Spinal cord (tissue), 10 donors: Measurements from ENCODE around the gene POMP. TPM values are rescaled to one million over a fixed set of nuclear protein-coding genes. Genes with fewer than 3 reads are reported as not detected.

Source experiments
- DNase-seq, 6 donors: peaks; one replicate each; pipeline versions ENCODE4 v3.0.0 to v3.0.0-alpha.2; 2013 to 2015; ENCODE audit warnings: low spot score in 6 of 6, low read depth in 4 of 6
- H3K27ac ChIP-seq: one replicate; pipeline ENCODE4 v1.5.1; 2013; ENCODE audit warnings: low read depth, low read length, control low read depth
- H3K27me3 ChIP-seq: one replicate; pipeline ENCODE4 v1.6.1; 2013; ENCODE audit warnings: low read length; ENCODE audit not compliant: control insufficient read depth, insufficient read depth
- H3K36me3 ChIP-seq: one replicate; pipeline ENCODE4 v1.6.1; 2013; ENCODE audit warnings: low read length; ENCODE audit not compliant: control insufficient read depth, insufficient read depth
- H3K4me1 ChIP-seq: one replicate; pipeline ENCODE4 v1.6.1; 2013; ENCODE audit warnings: low read length; ENCODE audit not compliant: control insufficient read depth, insufficient read depth
- H3K4me3 ChIP-seq: one replicate; pipeline ENCODE4 v1.5.1; 2013; ENCODE audit warnings: low read depth, low read length, control low read depth
- H3K9me3 ChIP-seq: one replicate; pipeline ENCODE4 v1.6.1; 2013; ENCODE audit warnings: low read length; ENCODE audit not compliant: control insufficient read depth, insufficient read depth
- WGBS: methylation state at CpG from one replicate; pipeline ENCODE4 v1.1.5; 2013; ENCODE audit warnings: missing lambda C conversion rate; ENCODE audit not compliant: insufficient coverage; 5-methylcytosine and 5-hydroxymethylcytosine counted together
- polyA plus RNA-seq, 2 donors: library from polyadenylated mRNA; unstranded; fragments of 120-200 nt; gene quantifications; one replicate each; pipeline ENCODE4 v1.2.1, GENCODE V29; 2013; ENCODE audit not compliant: insufficient read length in 2 of 2
- total RNA-seq, 2 donors: library from RNA; depleted of rRNA in 1 of 2; stranded (reverse); fragments of 120-200 nt in 1 of 2; fragments of >200 nt in 1 of 2; gene quantifications; one replicate each; pipeline versions ENCODE4 v1.2.3 to v1.2.4, GENCODE V29; 2013 to 2014
- donor health status: healthy.

The POMP gene
- total and polyA plus RNA-seq, 4 donors = 67.5 to 104 (median 84.5) TPM

- no peaks in the 10 kb centered on the region for H3K27me3 ChIP-seq
- WGBS = no CpG with 5 or more reads among the region's 1 CpG
- H3K4me1 ChIP-seq = peaks cover 9% of the 10 kb centered on the region
- no peak overlapping the region for H3K4me3 ChIP-seq
- H3K27ac ChIP-seq = no peak overlapping the region
- no peak for DNase-seq
- no peaks in the 10 kb centered on the region for H3K36me3 ChIP-seq
- H3K9me3 ChIP-seq = no peaks in the 10 kb centered on the region
Observed at GRCh38 chr13:28654276-28654675, 4.7 kb upstream of the POMP start.

GRCh38 chr13:28655561-28655960, 3.4 kb upstream of the POMP start:
- WGBS = 72% methylated on average over 3 of the region's 3 CpGs
- Histone ChIP-seq H3K9me3 (no peaks in the 10 kb centered on the region), H3K27ac (no peak overlapping the region), H3K4me3 (no peak overlapping the region), H3K4me1 (peaks cover 9% of the 10 kb centered on the region), H3K36me3 (no peaks in the 10 kb centered on the region), H3K27me3 (no peaks in the 10 kb centered on the region)
- DNase-seq = no peak

DNA sequence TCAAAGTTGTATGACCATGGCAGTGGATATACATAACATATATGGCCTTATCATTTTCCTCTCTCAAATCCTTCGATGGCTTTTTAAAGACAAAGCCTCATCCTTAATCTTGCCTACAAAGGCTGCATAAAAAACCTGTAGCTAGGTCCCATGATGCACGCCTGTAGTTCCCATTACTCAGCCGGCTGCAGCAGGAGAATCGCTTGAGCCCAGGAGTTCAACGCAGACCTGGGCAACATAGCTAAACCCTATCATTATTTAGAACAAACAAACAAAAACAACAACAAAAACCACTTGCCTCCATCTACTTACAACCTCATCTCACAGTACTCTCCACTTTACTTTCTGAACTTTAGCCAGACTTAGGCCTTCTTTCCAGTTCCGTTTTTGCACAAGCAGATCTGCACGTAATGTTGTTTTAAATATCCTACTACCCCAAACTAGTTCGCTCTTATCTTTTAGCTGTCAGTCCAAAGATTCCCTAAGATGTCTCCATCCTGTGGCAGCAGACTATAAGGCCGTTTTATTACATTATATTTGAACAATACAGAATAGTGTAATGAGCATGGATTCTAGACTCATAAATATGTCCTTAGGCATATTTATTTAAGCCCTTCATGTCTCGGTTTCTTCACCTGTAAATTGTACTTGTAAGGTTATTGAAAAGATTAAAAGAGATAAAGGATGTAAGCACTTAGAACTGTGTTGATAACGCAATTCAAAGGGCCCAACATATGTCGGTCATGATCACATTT, 969 bp upstream of the POMP start:
- Histone ChIP-seq H3K4me3 (peak overlapping the region; percentile 89), H3K27ac (peak overlapping the region; percentile 83), H3K36me3 (no peaks in the 10 kb centered on the region), H3K4me1 (peaks cover 9% of the 10 kb centered on the region), H3K27me3 (no peaks in the 10 kb centered on the region), H3K9me3 (no peaks in the 10 kb centered on the region)
- DNase-seq = peak in 2 of 6 donors; percentile 15 to 43
- WGBS = 52% methylated on average over 7 of the region's 12 CpGs

GRCh38 chr13:28658539-28658795, 463 bp upstream of the POMP start:
- Histone ChIP-seq H3K27me3 (no peaks in the 10 kb centered on the region), H3K4me3 (peak overlapping the region; percentile 89), H3K36me3 (peaks cover 4% of the 10 kb centered on the region), H3K9me3 (no peaks in the 10 kb centered on the region), H3K27ac (peak overlapping the region; percentile 83), H3K4me1 (peaks cover 9% of the 10 kb centered on the region)
- DNase-seq = no peak
- WGBS = 0% methylated on average over 3 of the region's 8 CpGs

DNA sequence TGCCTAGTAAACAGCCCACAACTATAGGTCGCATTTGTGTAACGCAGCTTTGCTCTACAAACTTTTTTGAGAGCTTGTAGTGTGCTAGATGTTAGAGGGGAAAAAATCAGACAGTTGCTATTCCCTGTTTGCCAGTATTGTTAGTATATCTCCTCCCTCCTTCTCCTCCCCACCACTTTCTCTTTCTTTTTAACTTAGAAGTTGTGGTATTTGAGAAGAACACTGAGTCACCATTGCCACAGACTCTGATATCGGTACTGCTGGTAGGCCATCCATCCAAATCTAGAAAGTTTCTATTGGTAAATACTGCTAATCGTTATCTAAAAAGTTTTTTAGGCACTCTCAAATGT, 666 bp downstream of the POMP start:
- WGBS = no CpG with 5 or more reads among the region's 4 CpGs
- H3K27ac ChIP-seq = peak overlapping the region; percentile 83
- H3K27me3 ChIP-seq = no peaks in the 10 kb centered on the region
- H3K4me3 ChIP-seq = peak overlapping the region; percentile 89
- no peaks in the 10 kb centered on the region for H3K9me3 ChIP-seq
- no peak for DNase-seq
- peaks cover 5% of the 10 kb centered on the region for H3K36me3 ChIP-seq
- peaks cover 9% of the 10 kb centered on the region for H3K4me1 ChIP-seq

GRCh38 chr13:28666897-28667488, 8.1 kb downstream of the POMP start:
- no peaks in the 10 kb centered on the region for H3K9me3 ChIP-seq
- no CpG with 5 or more reads among the region's 9 CpGs for WGBS
- H3K4me1 ChIP-seq = no peaks in the 10 kb centered on the region
- H3K27ac ChIP-seq = no peak overlapping the region
- H3K27me3 ChIP-seq = no peaks in the 10 kb centered on the region
- DNase-seq = no peak
- no peak overlapping the region for H3K4me3 ChIP-seq
- peaks cover 36% of the 10 kb centered on the region for H3K36me3 ChIP-seq

DNA sequence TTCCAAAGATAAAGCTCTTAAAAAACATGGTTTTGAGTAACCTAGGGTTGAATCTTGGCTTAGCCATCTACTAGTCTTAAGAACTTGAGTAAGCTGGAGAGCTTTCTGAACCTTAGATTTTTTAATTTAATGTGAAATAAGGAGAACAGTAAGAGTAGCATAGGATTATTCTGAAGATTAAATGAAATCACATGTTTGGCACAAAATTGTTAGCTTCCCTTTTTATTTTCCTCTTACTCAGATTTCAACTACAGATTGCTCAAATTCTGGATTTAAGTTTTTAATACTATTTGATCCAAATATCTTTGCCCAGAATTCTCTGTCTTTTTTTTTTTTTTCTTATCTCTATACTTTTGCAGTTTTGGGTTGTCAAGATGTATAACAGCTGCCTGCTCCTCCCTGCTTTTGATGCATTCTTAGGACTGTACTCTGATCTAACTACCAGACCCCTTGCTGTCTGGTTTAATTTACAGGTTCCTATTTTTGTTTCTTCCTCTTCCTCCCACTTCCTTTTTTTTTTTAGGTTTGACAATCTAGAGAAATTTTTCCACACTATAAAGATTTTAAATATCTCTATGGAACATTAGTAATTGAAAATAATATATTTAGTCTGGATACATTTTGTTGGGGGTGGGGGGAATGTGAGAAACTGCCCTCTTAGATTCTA, 12.3 kb downstream of the POMP start:
- Histone ChIP-seq H3K4me1 (no peaks in the 10 kb centered on the region), H3K4me3 (no peak overlapping the region), H3K9me3 (no peaks in the 10 kb centered on the region), H3K27me3 (no peaks in the 10 kb centered on the region), H3K27ac (no peak overlapping the region), H3K36me3 (peaks cover 41% of the 10 kb centered on the region)
- DNase-seq = no peak

DNA sequence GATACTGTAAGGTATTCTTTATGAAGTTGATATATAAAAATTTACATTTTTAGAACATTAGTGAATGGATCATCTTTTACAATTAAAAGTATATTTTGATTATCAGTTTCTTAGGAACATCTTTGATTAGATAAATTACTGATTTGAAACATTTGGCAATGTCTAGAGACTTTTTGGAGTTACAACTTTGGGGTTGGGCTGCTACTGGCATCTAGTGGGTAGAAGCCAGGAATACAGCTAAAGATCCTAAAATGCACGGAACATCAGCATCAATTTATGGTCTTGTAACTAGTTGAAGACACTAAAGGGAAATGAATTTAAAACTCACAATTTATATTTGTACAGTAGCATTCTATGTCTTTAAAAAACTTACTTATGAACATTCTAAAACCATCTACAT, 19.9 kb downstream of the POMP start:
- H3K27ac ChIP-seq = no peak overlapping the region
- H3K4me1 ChIP-seq = no peaks in the 10 kb centered on the region
- H3K9me3 ChIP-seq = no peaks in the 10 kb centered on the region
- H3K4me3 ChIP-seq = no peak overlapping the region
- no peaks in the 10 kb centered on the region for H3K27me3 ChIP-seq
- peaks cover 18% of the 10 kb centered on the region for H3K36me3 ChIP-seq
- peak in 1 of 6 donors; percentile 11 for DNase-seq
- no CpG with 5 or more reads among the region's 1 CpG for WGBS

DNA sequence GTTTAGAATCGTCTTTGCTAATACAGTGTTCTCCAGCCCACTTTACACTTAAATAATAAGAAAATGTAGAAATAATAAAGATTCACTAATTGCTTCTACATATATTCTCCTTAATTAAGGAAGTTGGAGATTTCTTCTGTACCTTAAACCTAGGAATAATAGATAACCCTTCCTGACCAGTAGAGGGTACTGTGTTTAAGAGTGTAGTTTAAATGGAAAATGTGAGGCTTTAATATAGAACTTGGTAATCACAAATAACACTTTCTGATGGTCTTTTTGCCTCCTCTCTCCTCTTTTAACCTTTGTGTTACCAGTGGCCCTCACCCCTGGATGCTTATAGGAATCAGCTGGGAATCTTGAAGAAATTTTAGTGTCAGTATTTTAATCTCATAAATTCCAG, 20.7 kb downstream of the POMP start:
- Histone ChIP-seq H3K4me1 (no peaks in the 10 kb centered on the region), H3K36me3 (peaks cover 17% of the 10 kb centered on the region), H3K9me3 (no peaks in the 10 kb centered on the region), H3K27me3 (no peaks in the 10 kb centered on the region), H3K27ac (no peak overlapping the region), H3K4me3 (no peak overlapping the region)
- DNase-seq = peak in 1 of 6 donors; percentile 34
- WGBS = no CpG with 5 or more reads among the region's 1 CpG

- no CpG with 5 or more reads among the region's 2 CpGs for WGBS
- H3K4me1 ChIP-seq = no peaks in the 10 kb centered on the region
Observed at GRCh38 chr13:28680541-28680940, 21.6 kb downstream of the POMP start.

More at GRCh38 chr13:28680541-28680940, 21.6 kb downstream of the POMP start:
- H3K27ac ChIP-seq = no peak overlapping the region
- DNase-seq = no peak
- peaks cover 9% of the 10 kb centered on the region for H3K36me3 ChIP-seq
- H3K9me3 ChIP-seq = no peaks in the 10 kb centered on the region
- H3K27me3 ChIP-seq = no peaks in the 10 kb centered on the region
- H3K4me3 ChIP-seq = no peak overlapping the region
